Glutamatergic neuron (in vitro differentiated cells): ENCODE results near the gene KHDRBS2. TPM values are rescaled to one million over a fixed set of nuclear protein-coding genes. Genes with fewer than 3 reads are reported as not detected.

Experiments used
- DNase-seq: peaks from one replicate; pipeline ENCODE4 v3.0.0; 2022
- H3K27ac Mint-ChIP-seq: one replicate; pipeline ENCODE4 v1.8.0; 2020; ENCODE audit warnings: mild to moderate bottlenecking, mixed read lengths, inconsistent platforms; ENCODE audit not compliant: unreplicated experiment
- H3K27me3 Mint-ChIP-seq: one replicate; pipeline ENCODE4 v1.8.0; 2020; ENCODE audit warnings: mild to moderate bottlenecking, moderate library complexity, mixed read lengths, inconsistent platforms; ENCODE audit not compliant: unreplicated experiment
- H3K36me3 Mint-ChIP-seq: one replicate; pipeline ENCODE4 v1.8.0; 2020; ENCODE audit warnings: mild to moderate bottlenecking, mixed read lengths, inconsistent platforms; ENCODE audit not compliant: unreplicated experiment
- H3K4me1 Mint-ChIP-seq: one replicate; pipeline ENCODE4 v1.8.0; 2020; ENCODE audit warnings: mild to moderate bottlenecking, low read depth, mixed read lengths, inconsistent platforms; ENCODE audit not compliant: unreplicated experiment
- H3K4me3 Mint-ChIP-seq: one replicate; pipeline ENCODE4 v1.8.0; 2020; ENCODE audit warnings: mild to moderate bottlenecking, mixed read lengths, inconsistent platforms; ENCODE audit not compliant: unreplicated experiment
- H3K9me3 Mint-ChIP-seq: one replicate; pipeline ENCODE4 v1.8.0; 2020; ENCODE audit warnings: mild to moderate bottlenecking, moderate library complexity, mixed read lengths, inconsistent platforms; ENCODE audit not compliant: unreplicated experiment
- total RNA-seq: library from RNA; stranded (reverse); fragmentation: NEBNext Ultra II Directional; extraction: Animal tissue kit (Norgen Biotek cat#: 25700); gene quantifications from one replicate; pipeline ENCODE4 v1.2.1, GENCODE V29; 2021; ENCODE audit not compliant: unreplicated experiment
- TF ChIP-seq, protein P1 (sequence below): fragments of 200-600 bp; sonication (generic); IDR thresholded peaks from one replicate; pipeline ENCODE4 v1.5.0; 2021; ENCODE audit not compliant: partially characterized antibody, unreplicated experiment

KHDRBS2 gene
- total RNA-seq, 1 donor from 2014 or later: 19.7 TPM

DNA sequence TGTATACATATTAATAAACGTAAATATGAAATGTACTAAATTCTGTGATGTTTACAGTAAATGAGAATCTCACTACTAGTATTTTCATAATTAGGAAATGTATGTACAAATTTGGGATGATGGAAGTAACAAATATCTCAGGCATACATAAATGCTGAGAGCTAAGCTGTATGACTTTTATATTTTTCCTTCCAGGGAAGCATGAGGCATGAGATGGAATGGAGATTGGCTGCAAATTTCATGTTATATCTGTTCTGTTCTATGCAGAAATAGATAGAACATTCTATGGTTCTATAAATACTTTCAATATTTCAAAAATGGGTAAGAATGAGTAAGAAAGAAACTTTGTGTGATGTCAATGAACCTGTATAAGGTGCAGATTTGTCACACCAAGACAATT is 335.2 kb downstream of the KHDRBS2 start:
- H3K4me1 Mint-ChIP-seq: no peaks in the 10 kb centered on the region
- no peaks in the 10 kb centered on the region for H3K9me3 Mint-ChIP-seq
- DNase-seq: no peak
- no peak overlapping the region for H3K27ac Mint-ChIP-seq
- no peak overlapping the region for H3K4me3 Mint-ChIP-seq
- no peaks in the 10 kb centered on the region for H3K27me3 Mint-ChIP-seq
- no peaks in the 10 kb centered on the region for H3K36me3 Mint-ChIP-seq
- TF ChIP-seq, protein P1, sequence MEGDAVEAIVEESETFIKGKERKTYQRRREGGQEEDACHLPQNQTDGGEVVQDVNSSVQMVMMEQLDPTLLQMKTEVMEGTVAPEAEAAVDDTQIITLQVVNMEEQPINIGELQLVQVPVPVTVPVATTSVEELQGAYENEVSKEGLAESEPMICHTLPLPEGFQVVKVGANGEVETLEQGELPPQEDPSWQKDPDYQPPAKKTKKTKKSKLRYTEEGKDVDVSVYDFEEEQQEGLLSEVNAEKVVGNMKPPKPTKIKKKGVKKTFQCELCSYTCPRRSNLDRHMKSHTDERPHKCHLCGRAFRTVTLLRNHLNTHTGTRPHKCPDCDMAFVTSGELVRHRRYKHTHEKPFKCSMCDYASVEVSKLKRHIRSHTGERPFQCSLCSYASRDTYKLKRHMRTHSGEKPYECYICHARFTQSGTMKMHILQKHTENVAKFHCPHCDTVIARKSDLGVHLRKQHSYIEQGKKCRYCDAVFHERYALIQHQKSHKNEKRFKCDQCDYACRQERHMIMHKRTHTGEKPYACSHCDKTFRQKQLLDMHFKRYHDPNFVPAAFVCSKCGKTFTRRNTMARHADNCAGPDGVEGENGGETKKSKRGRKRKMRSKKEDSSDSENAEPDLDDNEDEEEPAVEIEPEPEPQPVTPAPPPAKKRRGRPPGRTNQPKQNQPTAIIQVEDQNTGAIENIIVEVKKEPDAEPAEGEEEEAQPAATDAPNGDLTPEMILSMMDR: no peak

DNA sequence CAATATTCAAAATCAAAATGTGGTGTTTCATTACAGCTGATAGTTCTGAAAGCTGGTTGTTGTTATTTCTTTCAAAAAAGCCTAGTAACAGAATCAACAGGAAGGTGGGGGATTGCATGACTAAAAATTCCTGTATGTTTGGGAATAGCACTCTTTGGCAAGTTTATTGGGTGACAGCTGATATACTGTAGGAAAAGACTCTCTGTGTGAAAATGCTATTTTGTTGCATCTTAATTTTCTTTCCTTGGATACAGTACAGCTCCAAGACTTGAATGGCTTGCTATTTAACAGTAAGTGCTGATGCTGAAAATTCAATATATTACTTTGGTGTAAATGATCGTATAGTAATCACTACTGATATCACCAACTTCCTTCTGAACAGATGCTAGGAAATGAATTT is 336.1 kb downstream of the KHDRBS2 start:
- no peak for DNase-seq
- Mint-ChIP-seq H3K36me3 (no peaks in the 10 kb centered on the region), H3K27me3 (no peaks in the 10 kb centered on the region), H3K4me1 (no peaks in the 10 kb centered on the region), H3K4me3 (no peak overlapping the region), H3K27ac (no peak overlapping the region), H3K9me3 (no peaks in the 10 kb centered on the region)
- TF ChIP-seq, protein P1: no peak

DNA sequence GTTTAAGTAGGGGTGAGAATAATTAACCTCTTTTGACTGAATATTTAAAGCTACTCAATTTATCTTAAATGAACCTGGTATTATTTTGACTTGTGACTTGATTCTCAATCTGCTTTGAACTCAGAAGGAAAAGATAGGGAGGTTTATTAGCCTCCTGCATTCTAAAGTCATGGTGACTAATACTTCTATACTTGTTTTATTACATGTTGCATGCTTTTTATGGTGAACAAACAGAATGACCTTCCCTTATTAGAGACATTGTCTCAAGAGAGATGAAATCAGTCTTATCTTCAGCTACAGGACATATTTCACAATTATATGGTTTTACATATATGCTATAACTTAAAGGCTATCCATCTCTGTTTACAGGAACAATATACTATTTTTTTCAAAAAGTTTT is 336.9 kb downstream of the KHDRBS2 start:
- Mint-ChIP-seq H3K9me3 (no peaks in the 10 kb centered on the region), H3K36me3 (no peaks in the 10 kb centered on the region), H3K27me3 (no peaks in the 10 kb centered on the region), H3K27ac (no peak overlapping the region), H3K4me1 (no peaks in the 10 kb centered on the region), H3K4me3 (no peak overlapping the region)
- TF ChIP-seq, protein P1: no peak
- no peak for DNase-seq

DNA sequence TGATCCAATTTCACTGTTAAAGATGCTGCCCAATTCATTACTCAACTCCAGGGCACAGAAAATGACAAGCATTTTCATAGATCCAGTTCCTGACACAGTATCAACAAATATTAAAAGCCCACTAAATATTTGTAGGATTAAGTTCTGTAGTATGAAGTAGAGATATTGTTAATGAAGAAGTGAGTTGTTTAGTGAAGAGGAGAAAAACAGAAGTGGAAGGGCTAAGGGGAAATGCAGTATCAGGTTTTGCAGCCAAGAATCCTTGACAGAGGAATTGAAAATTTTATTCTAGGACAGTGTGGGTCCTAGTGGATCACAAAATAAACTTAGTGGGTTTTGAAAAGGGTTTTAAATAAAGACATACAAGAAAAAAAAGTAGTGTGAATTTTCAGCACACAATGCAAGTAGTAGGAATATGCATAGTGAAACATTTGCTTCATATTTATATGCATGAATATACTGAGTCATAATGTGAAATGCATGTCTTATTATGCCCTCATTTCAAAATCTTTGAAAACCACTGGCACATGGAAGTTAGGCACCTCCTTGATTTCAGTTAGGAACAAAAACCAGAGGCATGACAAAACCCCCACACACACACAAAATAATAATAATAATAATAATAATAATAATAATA is 338.6 kb downstream of the KHDRBS2 start:
- Mint-ChIP-seq H3K27me3 (no peaks in the 10 kb centered on the region), H3K9me3 (no peaks in the 10 kb centered on the region), H3K4me3 (no peak overlapping the region), H3K27ac (no peak overlapping the region), H3K36me3 (no peaks in the 10 kb centered on the region), H3K4me1 (no peaks in the 10 kb centered on the region)
- TF ChIP-seq, protein P1: no peak
- no peak for DNase-seq

DNA sequence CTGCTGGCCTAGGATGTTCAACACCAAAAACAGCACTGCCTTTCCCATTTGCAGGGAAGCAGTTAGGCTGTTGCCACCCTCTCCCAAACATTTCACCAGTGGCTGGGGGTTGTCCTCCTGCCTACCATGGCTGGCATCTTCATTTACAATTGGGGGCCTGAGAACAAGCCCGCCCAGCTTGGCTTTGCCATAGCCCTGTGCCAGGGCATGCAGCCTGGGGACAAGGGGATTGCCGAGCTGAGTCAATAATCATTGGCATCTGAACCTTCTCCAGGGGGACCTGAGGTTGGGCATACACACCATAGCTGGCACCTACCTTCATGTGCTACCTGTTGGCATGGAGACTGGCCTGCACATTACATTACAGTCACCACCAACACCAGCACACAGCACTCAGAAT is 345.1 kb downstream of the KHDRBS2 start:
- TF ChIP-seq, protein P1: no peak
- Mint-ChIP-seq H3K4me1 (no peaks in the 10 kb centered on the region), H3K36me3 (no peaks in the 10 kb centered on the region), H3K27ac (no peak overlapping the region), H3K4me3 (no peak overlapping the region), H3K9me3 (peaks cover 3% of the 10 kb centered on the region), H3K27me3 (no peaks in the 10 kb centered on the region)
- DNase-seq: no peak
